Glutamatergic neuron (in vitro differentiated cells): ENCODE results near the gene PALLD. TPM values are rescaled to one million over a fixed set of nuclear protein-coding genes. Genes with fewer than 3 reads are reported as not detected.

Experiments used
- DNase-seq: peaks from one replicate; pipeline ENCODE4 v3.0.0; 2022
- H3K27ac Mint-ChIP-seq: one replicate; pipeline ENCODE4 v1.8.0; 2020; ENCODE audit warnings: mild to moderate bottlenecking, mixed read lengths, inconsistent platforms; ENCODE audit not compliant: unreplicated experiment
- H3K27me3 Mint-ChIP-seq: one replicate; pipeline ENCODE4 v1.8.0; 2020; ENCODE audit warnings: mild to moderate bottlenecking, moderate library complexity, mixed read lengths, inconsistent platforms; ENCODE audit not compliant: unreplicated experiment
- H3K36me3 Mint-ChIP-seq: one replicate; pipeline ENCODE4 v1.8.0; 2020; ENCODE audit warnings: mild to moderate bottlenecking, mixed read lengths, inconsistent platforms; ENCODE audit not compliant: unreplicated experiment
- H3K4me1 Mint-ChIP-seq: one replicate; pipeline ENCODE4 v1.8.0; 2020; ENCODE audit warnings: mild to moderate bottlenecking, low read depth, mixed read lengths, inconsistent platforms; ENCODE audit not compliant: unreplicated experiment
- H3K4me3 Mint-ChIP-seq: one replicate; pipeline ENCODE4 v1.8.0; 2020; ENCODE audit warnings: mild to moderate bottlenecking, mixed read lengths, inconsistent platforms; ENCODE audit not compliant: unreplicated experiment
- H3K9me3 Mint-ChIP-seq: one replicate; pipeline ENCODE4 v1.8.0; 2020; ENCODE audit warnings: mild to moderate bottlenecking, moderate library complexity, mixed read lengths, inconsistent platforms; ENCODE audit not compliant: unreplicated experiment
- total RNA-seq: library from RNA; stranded (reverse); fragmentation: NEBNext Ultra II Directional; extraction: Animal tissue kit (Norgen Biotek cat#: 25700); gene quantifications from one replicate; pipeline ENCODE4 v1.2.1, GENCODE V29; 2021; ENCODE audit not compliant: unreplicated experiment
- TF ChIP-seq, protein P1 (sequence below): fragments of 200-600 bp; sonication (generic); IDR thresholded peaks from one replicate; pipeline ENCODE4 v1.5.0; 2021; ENCODE audit not compliant: partially characterized antibody, unreplicated experiment

Gene PALLD
- total RNA-seq, 1 donor from 2014 or later, result 37.5 TPM

DNA sequence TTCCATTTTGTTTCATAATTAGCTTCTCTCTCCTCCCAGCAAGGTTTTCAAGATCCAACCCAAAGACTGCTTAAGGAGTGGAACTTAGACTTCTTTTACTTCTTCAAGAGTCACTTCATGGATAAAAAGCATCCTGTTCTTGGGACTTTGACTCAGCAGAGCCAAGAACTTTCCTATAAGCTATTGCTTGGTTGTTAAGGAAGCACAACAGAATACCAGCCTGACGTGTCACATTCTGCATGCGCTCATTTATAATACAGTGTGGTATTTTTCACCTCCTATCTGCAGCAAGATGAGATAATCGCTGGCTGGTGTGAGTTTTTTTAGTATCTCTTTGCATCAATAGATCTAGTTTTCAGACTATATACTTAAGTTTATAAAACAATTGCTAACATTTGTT lies 152.1 kb downstream of the PALLD start:
- H3K27ac Mint-ChIP-seq, result no peak overlapping the region
- no peaks in the 10 kb centered on the region for H3K36me3 Mint-ChIP-seq
- no peak for DNase-seq
- H3K4me1 Mint-ChIP-seq, result peaks cover 27% of the 10 kb centered on the region
- H3K9me3 Mint-ChIP-seq, result no peaks in the 10 kb centered on the region
- H3K27me3 Mint-ChIP-seq, result no peaks in the 10 kb centered on the region
- TF ChIP-seq, protein P1, sequence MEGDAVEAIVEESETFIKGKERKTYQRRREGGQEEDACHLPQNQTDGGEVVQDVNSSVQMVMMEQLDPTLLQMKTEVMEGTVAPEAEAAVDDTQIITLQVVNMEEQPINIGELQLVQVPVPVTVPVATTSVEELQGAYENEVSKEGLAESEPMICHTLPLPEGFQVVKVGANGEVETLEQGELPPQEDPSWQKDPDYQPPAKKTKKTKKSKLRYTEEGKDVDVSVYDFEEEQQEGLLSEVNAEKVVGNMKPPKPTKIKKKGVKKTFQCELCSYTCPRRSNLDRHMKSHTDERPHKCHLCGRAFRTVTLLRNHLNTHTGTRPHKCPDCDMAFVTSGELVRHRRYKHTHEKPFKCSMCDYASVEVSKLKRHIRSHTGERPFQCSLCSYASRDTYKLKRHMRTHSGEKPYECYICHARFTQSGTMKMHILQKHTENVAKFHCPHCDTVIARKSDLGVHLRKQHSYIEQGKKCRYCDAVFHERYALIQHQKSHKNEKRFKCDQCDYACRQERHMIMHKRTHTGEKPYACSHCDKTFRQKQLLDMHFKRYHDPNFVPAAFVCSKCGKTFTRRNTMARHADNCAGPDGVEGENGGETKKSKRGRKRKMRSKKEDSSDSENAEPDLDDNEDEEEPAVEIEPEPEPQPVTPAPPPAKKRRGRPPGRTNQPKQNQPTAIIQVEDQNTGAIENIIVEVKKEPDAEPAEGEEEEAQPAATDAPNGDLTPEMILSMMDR, result no peak
- H3K4me3 Mint-ChIP-seq, result no peak overlapping the region

DNA sequence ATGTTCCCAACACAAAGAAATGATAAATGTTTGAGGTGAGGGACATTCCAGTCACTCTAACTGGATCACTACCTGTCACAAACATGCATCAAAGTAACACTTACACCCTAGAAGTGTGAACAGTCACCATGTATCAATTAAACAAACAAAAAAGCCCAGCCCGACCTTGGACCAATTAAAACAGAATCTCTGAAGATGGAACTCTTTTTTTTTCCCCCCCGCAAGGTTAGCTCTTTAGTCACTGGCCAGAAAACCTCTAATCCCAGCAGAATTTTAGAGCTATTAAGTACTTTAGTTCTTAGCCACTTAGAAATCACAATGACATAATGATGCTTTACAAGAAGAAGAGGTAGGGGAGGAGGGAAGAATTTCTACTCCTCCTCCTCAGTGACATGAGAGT lies 154.5 kb downstream of the PALLD start:
- no peak for DNase-seq
- peaks cover 36% of the 10 kb centered on the region for H3K4me1 Mint-ChIP-seq
- peak overlapping the region; percentile 44 for H3K4me3 Mint-ChIP-seq
- H3K27me3 Mint-ChIP-seq, result no peaks in the 10 kb centered on the region
- H3K9me3 Mint-ChIP-seq, result no peaks in the 10 kb centered on the region
- TF ChIP-seq, protein P1, result no peak
- H3K27ac Mint-ChIP-seq, result peak overlapping the region; percentile 83
- no peaks in the 10 kb centered on the region for H3K36me3 Mint-ChIP-seq

DNA sequence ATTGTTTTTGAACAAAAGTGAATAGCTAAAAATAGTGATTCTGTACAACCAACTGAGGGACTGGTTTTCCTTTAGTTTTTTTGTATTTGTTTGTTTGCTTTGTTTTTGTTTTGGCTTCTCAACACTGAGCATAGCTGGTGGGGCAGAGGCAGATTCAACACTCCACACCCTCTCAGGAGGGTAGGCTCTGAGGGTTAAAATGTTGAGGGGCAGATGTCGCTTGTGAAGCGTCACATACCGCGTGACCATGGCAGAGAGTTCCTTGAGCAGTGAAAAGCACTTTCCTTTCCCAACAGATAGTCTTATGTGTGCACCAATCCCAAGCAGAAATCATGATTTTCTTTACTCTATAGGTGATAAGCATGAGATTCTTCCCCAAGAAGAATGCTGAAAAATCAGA lies 155.0 kb downstream of the PALLD start:
- Mint-ChIP-seq H3K4me1 (peaks cover 38% of the 10 kb centered on the region), H3K27ac (peak overlapping the region; percentile 83), H3K27me3 (no peaks in the 10 kb centered on the region), H3K4me3 (peak overlapping the region; percentile 44), H3K9me3 (no peaks in the 10 kb centered on the region), H3K36me3 (no peaks in the 10 kb centered on the region)
- no peak for DNase-seq
- TF ChIP-seq, protein P1, result no peak

DNA sequence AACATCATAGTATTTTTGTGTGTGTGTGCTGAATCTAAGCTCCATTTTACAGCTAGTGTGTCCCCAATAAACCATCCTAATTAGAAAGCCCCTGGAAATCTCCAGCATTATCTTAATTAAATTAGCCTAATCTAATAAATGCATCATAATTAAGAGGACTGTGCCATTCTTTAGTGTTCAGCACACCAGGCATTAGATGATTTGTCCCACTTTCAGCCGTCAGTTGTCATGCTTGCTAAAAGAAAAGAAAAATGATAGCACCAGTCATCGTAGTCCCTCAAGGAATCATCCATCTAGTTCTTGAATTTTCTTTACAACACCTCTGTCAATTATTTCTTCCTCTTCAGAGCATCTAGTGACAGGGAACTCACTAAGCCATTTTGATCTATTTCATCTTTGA lies 155.9 kb downstream of the PALLD start:
- Mint-ChIP-seq H3K27ac (no peak overlapping the region), H3K4me1 (peaks cover 43% of the 10 kb centered on the region), H3K36me3 (no peaks in the 10 kb centered on the region), H3K27me3 (no peaks in the 10 kb centered on the region), H3K4me3 (no peak overlapping the region), H3K9me3 (no peaks in the 10 kb centered on the region)
- TF ChIP-seq, protein P1, result no peak
- DNase-seq, result no peak

DNA sequence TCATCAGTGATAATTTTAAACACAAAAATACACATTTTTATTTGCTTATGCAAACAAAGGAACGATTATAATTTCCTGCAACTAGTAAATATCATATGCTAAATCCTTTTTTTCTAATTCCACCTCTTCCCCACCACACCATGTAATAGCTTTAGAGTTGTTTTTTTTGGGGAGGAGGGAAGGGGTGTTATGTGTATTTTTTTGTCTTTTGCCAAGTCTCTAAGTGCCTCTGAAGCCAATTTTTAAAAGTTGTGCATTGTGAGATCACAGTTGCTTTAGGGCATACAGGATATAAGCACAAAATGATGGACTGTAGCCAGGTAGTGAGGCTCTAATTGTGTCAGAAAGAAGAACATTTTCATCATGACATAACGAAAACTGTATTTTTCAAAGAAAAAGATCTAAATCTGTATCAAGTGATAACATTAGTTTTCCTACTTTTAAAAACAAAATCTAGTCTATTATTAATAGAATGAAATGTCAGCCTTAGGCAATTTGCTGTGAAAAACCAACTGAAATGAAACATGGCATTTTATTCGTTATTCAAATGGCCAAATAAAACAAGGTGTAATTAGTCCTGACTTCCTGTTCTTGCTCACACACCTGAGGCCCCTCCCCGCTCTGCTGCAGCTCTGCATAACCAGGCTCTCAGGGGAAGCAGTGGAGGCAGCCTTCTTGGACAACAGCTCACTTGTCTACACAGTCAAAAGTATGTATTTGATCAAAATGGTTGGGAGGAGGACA lies 157.4 kb downstream of the PALLD start:
- Mint-ChIP-seq H3K9me3 (peaks cover 2% of the 10 kb centered on the region), H3K36me3 (no peaks in the 10 kb centered on the region), H3K4me1 (peaks cover 46% of the 10 kb centered on the region), H3K4me3 (no peak overlapping the region), H3K27me3 (no peaks in the 10 kb centered on the region), H3K27ac (no peak overlapping the region)
- no peak for DNase-seq
- TF ChIP-seq, protein P1, result no peak
